Thymus (tissue), 11 donors: ENCODE measurements around the gene UROD. TPM values are rescaled to one million over a fixed set of nuclear protein-coding genes. Genes with fewer than 3 reads are reported as not detected.

Experiments
- DNase-seq, 9 donors: peaks; one replicate each; pipeline ENCODE4 v3.0.0-alpha.2; 2013; ENCODE audit warnings: low spot score in 9 of 9, low read depth in 6 of 9, missing footprints in 1 of 9
- H3K27ac ChIP-seq, 2 donors: one replicate each; pipeline ENCODE4 v1.5.1; 2013; ENCODE audit warnings: control low read depth in 1 of 2, low read depth in 1 of 2, low read length in 1 of 2, mild to moderate bottlenecking in 1 of 2, moderate library complexity in 1 of 2
- H3K27me3 ChIP-seq, 2 donors: one replicate each; pipeline ENCODE4 v1.5.1; 2013; ENCODE audit warnings: low read length in 1 of 2; ENCODE audit not compliant: control insufficient read depth in 2 of 2, insufficient read depth in 1 of 2
- H3K36me3 ChIP-seq, 2 donors: one replicate each; pipeline ENCODE4 v1.5.1; 2013; ENCODE audit warnings: low read length in 1 of 2, mild to moderate bottlenecking in 1 of 2, moderate library complexity in 1 of 2; ENCODE audit not compliant: control insufficient read depth in 2 of 2, insufficient read depth in 2 of 2
- H3K4me1 ChIP-seq, 2 donors: one replicate each; pipeline ENCODE4 v1.5.1; 2013; ENCODE audit warnings: low read length in 2 of 2; ENCODE audit not compliant: control insufficient read depth in 2 of 2, insufficient read depth in 2 of 2
- H3K4me3 ChIP-seq, 2 donors: one replicate each; pipeline ENCODE4 v1.5.1; 2013; ENCODE audit warnings: low read length in 2 of 2, control low read depth in 1 of 2, mild to moderate bottlenecking in 1 of 2
- H3K9me3 ChIP-seq, 2 donors: one replicate each; pipeline ENCODE4 v1.5.1; 2013; ENCODE audit warnings: low read length in 1 of 2, mild to moderate bottlenecking in 1 of 2; ENCODE audit not compliant: control insufficient read depth in 2 of 2, insufficient read depth in 1 of 2
- WGBS: extraction: QIAGEN DNeasy Blood & Tissue Kit; methylation state at CpG from one replicate; pipeline ENCODE4 v1.1.7; 2013; 5-methylcytosine and 5-hydroxymethylcytosine counted together
- polyA plus RNA-seq: library from polyadenylated mRNA; stranded (reverse); fragments of 200-250 nt; gene quantifications from one replicate; pipeline ENCODE4 v1.2.3, GENCODE V29; 2013
- total RNA-seq: library from RNA; stranded (reverse); fragments of 120-200 nt; gene quantifications from one replicate; pipeline ENCODE4 v1.2.4, GENCODE V29; 2013
- donor health status: healthy.

UROD gene
- total and polyA plus RNA-seq, 2 donors, result 68.2 to 98.7 TPM

- no peak overlapping the region for H3K4me3 ChIP-seq
- DNase-seq, result no peak
- peaks cover 66 to 67% of the 10 kb centered on the region in 2 donors for H3K36me3 ChIP-seq
- H3K4me1 ChIP-seq, result no peaks in the 10 kb centered on the region
- H3K27ac ChIP-seq, result no peak overlapping the region
- H3K9me3 ChIP-seq, result peaks cover 0 to 1% of the 10 kb centered on the region in 2 donors
- no peaks in the 10 kb centered on the region for H3K27me3 ChIP-seq
- 97% methylated on average over 14 of the region's 14 CpGs for WGBS
Observed at GRCh38 chr1:45003741-45004140, 8.3 kb upstream of the UROD start.

GRCh38 chr1:45004281-45004920 lies 7.7 kb upstream of the UROD start:
- Histone ChIP-seq H3K4me3 (no peak overlapping the region), H3K27me3 (no peaks in the 10 kb centered on the region), H3K36me3 (peaks cover 73% of the 10 kb centered on the region in 2 donors), H3K27ac (no peak overlapping the region), H3K9me3 (peaks cover 0 to 1% of the 10 kb centered on the region in 2 donors), H3K4me1 (no peaks in the 10 kb centered on the region)
- 99% methylated on average over 7 of the region's 7 CpGs for WGBS
- no peak for DNase-seq

DNA sequence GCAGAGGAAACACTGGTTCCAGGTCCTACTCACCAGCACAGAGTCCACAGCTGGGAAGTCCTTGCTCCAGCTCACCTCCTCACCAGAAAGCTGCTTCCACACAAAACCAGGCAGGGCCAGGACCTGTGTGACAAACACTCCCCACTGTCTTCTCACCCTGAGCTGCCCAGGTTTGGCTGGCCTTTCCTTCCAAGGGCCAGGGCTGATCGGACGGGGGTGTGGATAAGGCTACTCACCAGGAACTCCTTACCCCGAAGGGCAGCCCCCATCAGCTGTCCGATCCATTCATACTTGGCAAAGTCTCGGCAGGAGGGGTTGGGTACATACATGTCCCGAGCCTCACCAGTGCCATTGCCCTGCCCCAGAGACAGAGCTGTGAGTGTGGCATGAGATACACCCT lies 6.3 kb upstream of the UROD start:
- 97% methylated on average over 6 of the region's 6 CpGs for WGBS
- Histone ChIP-seq H3K4me3 (no peak overlapping the region), H3K27me3 (no peaks in the 10 kb centered on the region), H3K27ac (no peak overlapping the region), H3K4me1 (peaks cover 9 to 11% of the 10 kb centered on the region in 2 donors), H3K36me3 (peaks cover 75 to 78% of the 10 kb centered on the region in 2 donors), H3K9me3 (peaks cover 0 to 1% of the 10 kb centered on the region in 2 donors)
- DNase-seq, result no peak

- H3K36me3 ChIP-seq, result peaks cover 69 to 71% of the 10 kb centered on the region in 2 donors
- H3K4me1 ChIP-seq, result peaks cover 12 to 21% of the 10 kb centered on the region in 2 donors
- WGBS, result 94% methylated on average over 11 of the region's 11 CpGs
- peaks cover 0 to 1% of the 10 kb centered on the region in 2 donors for H3K9me3 ChIP-seq
- DNase-seq, result no peak
- H3K27ac ChIP-seq, result no peak overlapping the region
- no peaks in the 10 kb centered on the region for H3K27me3 ChIP-seq
- H3K4me3 ChIP-seq, result no peak overlapping the region
Observed at GRCh38 chr1:45007311-45007710, 4.7 kb upstream of the UROD start.

DNA sequence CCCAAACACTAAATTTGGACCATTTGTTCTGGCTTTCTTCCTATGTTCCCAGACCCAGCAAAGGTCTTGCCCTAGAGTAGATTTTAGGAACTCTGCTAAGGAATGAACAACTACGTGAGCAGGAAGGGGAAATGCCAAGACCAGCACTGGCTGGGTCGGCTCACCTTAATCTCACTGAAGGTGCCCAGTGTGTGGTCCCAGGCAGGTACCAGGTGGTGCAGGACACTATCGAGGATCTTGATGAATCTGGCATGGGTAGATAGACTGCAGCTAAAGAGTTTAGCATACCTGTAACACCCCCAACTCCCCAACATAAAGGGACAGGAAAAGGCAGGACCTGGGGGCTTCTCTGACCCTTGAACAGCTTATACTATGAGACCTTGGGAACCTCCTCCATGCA lies 4.0 kb upstream of the UROD start:
- H3K27ac ChIP-seq, result no peak overlapping the region
- H3K4me1 ChIP-seq, result peaks cover 18 to 29% of the 10 kb centered on the region in 2 donors
- H3K4me3 ChIP-seq, result no peak overlapping the region
- peaks cover 62 to 64% of the 10 kb centered on the region in 2 donors for H3K36me3 ChIP-seq
- DNase-seq, result no peak
- peaks cover 0 to 1% of the 10 kb centered on the region in 2 donors for H3K9me3 ChIP-seq
- H3K27me3 ChIP-seq, result no peaks in the 10 kb centered on the region
- WGBS, result over 99% methylated on average over 3 of the region's 3 CpGs

DNA sequence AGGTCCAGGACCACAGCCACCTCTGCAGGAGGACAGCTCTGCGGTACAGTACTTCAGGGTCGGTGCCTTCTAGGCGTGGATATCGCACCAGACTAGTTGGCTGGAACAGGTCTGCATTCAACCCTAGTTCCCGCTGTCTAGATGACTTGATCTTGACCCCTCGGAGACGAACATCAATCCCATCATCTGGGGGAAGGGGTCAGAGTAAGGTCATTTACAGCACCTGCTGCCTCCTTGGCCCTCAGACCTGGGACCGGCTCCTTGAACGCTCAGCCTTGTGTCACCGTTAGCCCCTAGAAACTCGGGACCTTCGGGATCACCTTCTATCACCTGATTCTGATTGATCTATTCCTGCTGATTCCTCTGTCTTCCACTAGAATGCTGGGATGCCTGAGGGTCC lies 3.5 kb upstream of the UROD start:
- 98% methylated on average over 12 of the region's 12 CpGs for WGBS

GRCh38 chr1:45009296-45009865 lies 2.7 kb upstream of the UROD start:
- H3K36me3 ChIP-seq, result peaks cover 51% of the 10 kb centered on the region in 2 donors
- 98% methylated on average over 11 of the region's 11 CpGs for WGBS
- no peak overlapping the region for H3K27ac ChIP-seq
- H3K4me1 ChIP-seq, result peaks cover 18 to 34% of the 10 kb centered on the region in 2 donors
- no peak for DNase-seq
- peaks cover 0 to 1% of the 10 kb centered on the region in 2 donors for H3K9me3 ChIP-seq
- no peak overlapping the region for H3K4me3 ChIP-seq
- no peaks in the 10 kb centered on the region for H3K27me3 ChIP-seq

More for the DNA sequence above, 3.5 kb upstream of the UROD start:
- H3K4me3 ChIP-seq, result no peak overlapping the region
- H3K4me1 ChIP-seq, result peaks cover 18 to 33% of the 10 kb centered on the region in 2 donors
- DNase-seq, result no peak
- H3K9me3 ChIP-seq, result peaks cover 0 to 1% of the 10 kb centered on the region in 2 donors
- no peaks in the 10 kb centered on the region for H3K27me3 ChIP-seq
- peaks cover 57 to 59% of the 10 kb centered on the region in 2 donors for H3K36me3 ChIP-seq
- H3K27ac ChIP-seq, result no peak overlapping the region

DNA sequence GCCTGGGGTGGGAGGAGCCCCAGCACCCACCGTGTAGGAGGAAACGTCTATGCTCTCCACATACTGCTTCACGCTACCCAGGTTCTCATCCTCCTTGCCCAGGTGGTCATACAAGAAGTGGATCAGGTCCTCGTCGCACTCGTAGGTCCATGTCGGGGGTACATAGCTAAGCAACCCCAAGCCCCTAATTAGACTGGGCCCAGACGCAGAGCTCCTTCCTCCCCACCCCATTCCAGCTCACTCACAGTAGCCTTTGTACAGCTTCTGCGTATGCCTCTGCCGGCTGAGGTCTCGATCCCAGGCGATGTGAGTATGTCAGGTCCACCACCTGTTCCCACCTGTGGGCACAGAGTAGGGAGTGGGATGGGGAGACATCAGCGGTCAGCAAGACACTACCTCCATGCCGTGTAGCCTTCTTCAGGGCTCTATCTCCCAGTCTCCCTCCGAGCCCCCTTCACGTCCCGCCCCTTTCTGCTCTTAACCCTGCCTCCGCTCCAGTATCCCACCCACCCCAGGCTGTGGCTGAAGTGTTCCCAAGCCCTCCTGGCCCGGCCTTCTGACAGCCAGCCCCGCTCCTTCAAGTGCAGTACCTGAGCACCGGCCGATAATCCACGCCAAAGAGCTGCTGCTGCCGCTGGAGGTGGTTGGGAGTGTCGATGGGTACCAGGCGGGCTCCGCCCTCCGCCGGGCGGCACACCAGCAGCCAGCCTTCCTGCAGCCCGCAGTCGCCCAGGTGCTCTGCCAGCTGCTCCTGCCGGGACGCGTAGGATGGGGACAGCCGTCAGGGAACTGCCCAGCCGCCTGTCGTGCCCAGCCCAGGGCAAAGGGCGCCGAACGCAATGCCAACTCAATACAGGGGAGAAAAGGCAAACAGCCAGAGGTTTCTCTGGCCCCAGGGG lies 1.8 kb upstream of the UROD start:
- H3K27ac ChIP-seq, result peak overlapping the region in 1 of 2 donors; percentile 65
- 31% methylated on average over 41 of the region's 41 CpGs for WGBS
- H3K4me3 ChIP-seq, result peak overlapping the region; percentile 75 to 78
- no peaks in the 10 kb centered on the region for H3K27me3 ChIP-seq
- H3K9me3 ChIP-seq, result peaks cover 0 to 1% of the 10 kb centered on the region in 2 donors
- DNase-seq, result peak in 4 of 9 donors; percentile 7 to 42 (median 18)
- H3K4me1 ChIP-seq, result peaks cover 18 to 37% of the 10 kb centered on the region in 2 donors
- peaks cover 49 to 50% of the 10 kb centered on the region in 2 donors for H3K36me3 ChIP-seq
